Hepatocyte (in vitro differentiated cells): ENCODE results near the gene ISM2. TPM values are rescaled to one million over a fixed set of nuclear protein-coding genes. Genes with fewer than 3 reads are reported as not detected.
"Not testable (repeated sequence)": the region's sequence is repeated elsewhere in the genome, so short reads cannot be mapped to it uniquely, and the experiment has no call there.

Experiments
- DNase-seq: peaks from one replicate; pipeline ENCODE4 v3.0.0-alpha.2; 2016; ENCODE audit warnings: low spot score
- H2AFZ ChIP-seq: fragments of 200-600 bp; sonication (generic); 2 replicates; pipeline ENCODE4 v1.6.0; 2016; ENCODE audit warnings: antibody characterized with exemption, mild to moderate bottlenecking
- H3K27ac ChIP-seq: fragments of 200-600 bp; sonication (generic); 2 replicates; pipeline ENCODE4 v1.5.1; 2016; ENCODE audit warnings: mild to moderate bottlenecking
- H3K27me3 ChIP-seq: fragments of 200-600 bp; sonication (generic); 2 replicates; pipeline ENCODE4 v1.6.1; 2016
- H3K36me3 ChIP-seq: fragments of 200-600 bp; sonication (generic); replicated peaks from 2 replicates; pipeline ENCODE4 v1.5.1; 2016; ENCODE audit warnings: low read depth; ENCODE audit not compliant: insufficient read depth
- H3K4me1 ChIP-seq: fragments of 200-600 bp; sonication (generic); 2 replicates; pipeline ENCODE4 v1.5.1; 2016; ENCODE audit warnings: mild to moderate bottlenecking, moderate library complexity; ENCODE audit not compliant: insufficient read depth
- H3K4me2 ChIP-seq: fragments of 200-600 bp; sonication (generic); 2 replicates; pipeline ENCODE4 v1.6.0; 2016
- H3K4me3 ChIP-seq: fragments of 200-600 bp; sonication (generic); 2 replicates; pipeline ENCODE4 v1.5.1; 2016; ENCODE audit warnings: mild to moderate bottlenecking
- H3K79me2 ChIP-seq: fragments of 200-600 bp; sonication (generic); 2 replicates; pipeline ENCODE4 v1.6.0; 2017; ENCODE audit warnings: mild to moderate bottlenecking
- H3K9me2 ChIP-seq: fragments of 200-600 bp; sonication (generic); replicated peaks from 2 replicates; pipeline ENCODE4 v1.6.0; 2017; ENCODE audit warnings: mild to moderate bottlenecking; ENCODE audit not compliant: insufficient read depth
- H3K9me3 ChIP-seq: fragments of 200-600 bp; sonication (generic); 2 replicates; pipeline ENCODE4 v1.5.1; 2016; ENCODE audit warnings: low read depth, mild to moderate bottlenecking
- H4K20me1 ChIP-seq: fragments of 200-600 bp; sonication (generic); 2 replicates; pipeline ENCODE4 v1.6.0; 2016; ENCODE audit warnings: mild to moderate bottlenecking; ENCODE audit not compliant: insufficient read depth, poor library complexity, severe bottlenecking
- CTCF ChIP-seq: fragments of 200-600 bp; sonication (generic); IDR thresholded peaks from 2 replicates; pipeline ENCODE4 v1.5.1; 2016; ENCODE audit warnings: antibody characterized with exemption, mild to moderate bottlenecking; ENCODE audit not compliant: poor library complexity
- EZH2 ChIP-seq: fragments of 200-600 bp; sonication (generic); IDR thresholded peaks from 2 replicates; pipeline ENCODE4 v1.6.1; 2016; ENCODE audit warnings: antibody characterized with exemption, mild to moderate bottlenecking, borderline replicate concordance
- EZH2phosphoT487 ChIP-seq: fragments of 200-600 bp; sonication (generic); IDR thresholded peaks from one replicate; pipeline ENCODE4 v1.6.1; 2018; ENCODE audit warnings: antibody characterized with exemption, mild to moderate bottlenecking, low read depth, moderate library complexity; ENCODE audit not compliant: unreplicated experiment, severe bottlenecking
- WGBS: methylation state at CpG from one replicate; pipeline ENCODE4 v1.1.6; 2016; ENCODE audit warnings: low lambda C conversion rate; ENCODE audit errors: missing lambda C conversion rate; 5-methylcytosine and 5-hydroxymethylcytosine counted together
- polyA plus RNA-seq: library from polyadenylated mRNA; unstranded; fragments of >200 nt; fragmentation: Nextera tagmentation; extraction: Ambion mirVana; gene quantifications from 2 replicates; pipeline ENCODE4 v1.2.1, GENCODE V29; 2016
- total RNA-seq: library from RNA; depleted of rRNA; stranded (reverse); fragments of >200 nt; gene quantifications from 2 replicates; pipeline ENCODE4 v1.2.3, GENCODE V29; 2014

ISM2 gene
- total RNA-seq, result 5.1 and 8.1 TPM in 2 replicates
- polyA plus RNA-seq, result 6.3 and 9.0 TPM in 2 replicates

GRCh38 chr14:77498120-77498979 is at the start of gene ISM2:
TSS of gene ISM2 (minus strand) at chr14:77498816. CDS start at chr14:77498793, 23 bp downstream.
- no peaks in the 10 kb centered on the region for H4K20me1 ChIP-seq
- no peaks in the 10 kb centered on the region for H3K9me3 ChIP-seq
- H3K9me2 ChIP-seq, result no peaks in the 10 kb centered on the region
- TF ChIP-seq CTCF (no peak), EZH2 (peak; percentile 53)
- peak; percentile 69 for DNase-seq
- H3K4me3 ChIP-seq, result peak within 1 kb of the TSS; percentile 64
- H3K36me3 ChIP-seq, result no peaks in the 10 kb centered on the region
- peak within 1 kb of the TSS; percentile 100 for H3K4me2 ChIP-seq
- 2% methylated on average over 63 of the region's 104 CpGs for WGBS
- H3K4me1 ChIP-seq, result no peaks in the 10 kb centered on the region
- no peaks in the 10 kb centered on the region for H3K79me2 ChIP-seq
- peaks cover 29% of the 10 kb centered on the region for H3K27me3 ChIP-seq
- H3K27ac ChIP-seq, result no peak within 1 kb of the TSS
- peak within 1 kb of the TSS; percentile 92 for H2AFZ ChIP-seq

GRCh38 chr14:77547512-77548180 is 49.0 kb upstream of the ISM2 start:
- H3K27ac ChIP-seq, result no peak overlapping the region
- no peak for DNase-seq
- H3K36me3 ChIP-seq, result no peaks in the 10 kb centered on the region
- no peak overlapping the region for H3K4me2 ChIP-seq
- no peak for TF ChIP-seq EZH2
- no peak for TF ChIP-seq CTCF
- no peak for TF ChIP-seq EZH2phosphoT487
- peaks cover 10% of the 10 kb centered on the region for H3K4me1 ChIP-seq
- WGBS, result 85% methylated on average over 8 of the region's 8 CpGs
- H3K79me2 ChIP-seq, result no peaks in the 10 kb centered on the region
- H4K20me1 ChIP-seq, result no peaks in the 10 kb centered on the region
- H3K27me3 ChIP-seq, result no peaks in the 10 kb centered on the region
- no peaks in the 10 kb centered on the region for H3K9me2 ChIP-seq
- H3K4me3 ChIP-seq, result no peak overlapping the region
- no peak overlapping the region for H2AFZ ChIP-seq
- no peaks in the 10 kb centered on the region for H3K9me3 ChIP-seq

- 95% methylated on average over 11 of the region's 11 CpGs for WGBS
- not testable (repeated sequence) for H3K79me2 ChIP-seq, H3K4me3 ChIP-seq, H3K9me2 ChIP-seq, H2AFZ ChIP-seq, DNase-seq, H3K9me3 ChIP-seq, H3K4me2 ChIP-seq, H3K36me3 ChIP-seq, H4K20me1 ChIP-seq, H3K27me3 ChIP-seq, H3K27ac ChIP-seq
- H3K4me1 ChIP-seq, result peaks cover 24% of the 10 kb centered on the region
Measured at GRCh38 chr14:77545171-77545570, 46.6 kb upstream of the ISM2 start.

- Histone ChIP-seq H3K27me3 (no peaks in the 10 kb centered on the region), H3K9me2 (no peaks in the 10 kb centered on the region), H4K20me1 (no peaks in the 10 kb centered on the region), H3K36me3 (no peaks in the 10 kb centered on the region), H3K27ac (peak overlapping the region; percentile 58), H3K9me3 (no peaks in the 10 kb centered on the region), H3K4me2 (no peak overlapping the region), H3K79me2 (no peaks in the 10 kb centered on the region), H3K4me3 (no peak overlapping the region), H3K4me1 (peaks cover 24% of the 10 kb centered on the region), H2AFZ (no peak overlapping the region)
- 65% methylated on average over 2 of the region's 2 CpGs for WGBS
- TF ChIP-seq EZH2phosphoT487 (no peak), CTCF (no peak), EZH2 (no peak)
- DNase-seq, result peak; percentile 12
Measured at GRCh38 chr14:77544571-77544970, 46.0 kb upstream of the ISM2 start.
